Right lobe of liver (tissue), 4 donors: ENCODE results near the gene MT1G.
"Not testable (repeated sequence)": the region's sequence is repeated elsewhere in the genome, so short reads cannot be mapped to it uniquely, and the experiment has no call there.

Experiments
- POLR2A ChIP-seq: fragments of 450-650 bp; IDR thresholded peaks from one replicate; pipeline ENCODE4 v1.6.1; 2017; ENCODE audit warnings: antibody characterized with exemption, mild to moderate bottlenecking
- TF ChIP-seq, protein P1 (sequence below), 4 donors: fragments of 200-600 bp in 3 of 4; fragments of 450-650 bp in 1 of 4; IDR thresholded peaks; one replicate each; pipeline versions ENCODE4 v1.5.1 to v1.8.0; 2016 to 2022; ENCODE audit warnings: antibody characterized with exemption in 4 of 4, mild to moderate bottlenecking in 2 of 4
- donor health status: DM: no; HTN: no; CAD: no.
- donor health status: DM: no; HTN: no; CAD: no.
- donor health status: DM: no; HTN: yes; CAD: no.

DNA sequence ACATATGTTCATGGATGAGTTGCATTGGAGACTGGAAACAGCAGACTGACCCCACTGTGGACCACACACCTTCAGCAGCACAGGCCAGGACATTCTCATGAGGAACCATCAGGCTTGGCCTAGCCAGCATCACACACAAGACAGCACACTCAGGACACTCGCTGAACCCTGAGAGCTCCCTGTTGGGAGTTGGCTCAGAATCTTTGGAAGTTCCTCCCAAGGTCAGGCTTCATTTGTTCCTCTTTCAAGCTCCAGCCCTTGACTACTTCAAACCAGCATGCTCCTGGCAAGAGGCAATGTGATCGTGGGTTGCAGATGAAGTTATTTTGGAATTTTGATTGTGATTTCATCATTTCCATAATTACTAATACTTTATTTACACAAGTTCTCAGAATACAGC, 3.8 kb upstream of the MT1G start:
- TF ChIP-seq, protein P1, sequence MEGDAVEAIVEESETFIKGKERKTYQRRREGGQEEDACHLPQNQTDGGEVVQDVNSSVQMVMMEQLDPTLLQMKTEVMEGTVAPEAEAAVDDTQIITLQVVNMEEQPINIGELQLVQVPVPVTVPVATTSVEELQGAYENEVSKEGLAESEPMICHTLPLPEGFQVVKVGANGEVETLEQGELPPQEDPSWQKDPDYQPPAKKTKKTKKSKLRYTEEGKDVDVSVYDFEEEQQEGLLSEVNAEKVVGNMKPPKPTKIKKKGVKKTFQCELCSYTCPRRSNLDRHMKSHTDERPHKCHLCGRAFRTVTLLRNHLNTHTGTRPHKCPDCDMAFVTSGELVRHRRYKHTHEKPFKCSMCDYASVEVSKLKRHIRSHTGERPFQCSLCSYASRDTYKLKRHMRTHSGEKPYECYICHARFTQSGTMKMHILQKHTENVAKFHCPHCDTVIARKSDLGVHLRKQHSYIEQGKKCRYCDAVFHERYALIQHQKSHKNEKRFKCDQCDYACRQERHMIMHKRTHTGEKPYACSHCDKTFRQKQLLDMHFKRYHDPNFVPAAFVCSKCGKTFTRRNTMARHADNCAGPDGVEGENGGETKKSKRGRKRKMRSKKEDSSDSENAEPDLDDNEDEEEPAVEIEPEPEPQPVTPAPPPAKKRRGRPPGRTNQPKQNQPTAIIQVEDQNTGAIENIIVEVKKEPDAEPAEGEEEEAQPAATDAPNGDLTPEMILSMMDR (IDR thresholded peaks at IDR 0.05) = not testable (repeated sequence)
- not testable (repeated sequence) for TF ChIP-seq POLR2A
